Activated B cell treated with CpG ODN at 0.5 μM for 24 hours (primary cell): ENCODE data around the gene PDE7B. TPM values are rescaled to one million over a fixed set of nuclear protein-coding genes. Genes with fewer than 3 reads are reported as not detected.

Source experiments
- ATAC-seq: fragments of 200-7000 bp; cut with Tn5 transposase; one replicate; pipeline ENCODE4 v1.10.0; 2021; ENCODE audit warnings: low read depth, mild to moderate bottlenecking, moderate library complexity
- CTCF ChIA-PET: fragments of 350-600 bp; sonication (Branson Sonifier 250); formaldehyde crosslinking; loops from one replicate; lab custom pipeline; 2021; ENCODE audit warnings: antibody characterized with exemption; lab: Charles Lee
- POLR2A ChIA-PET: fragments of 350-600 bp; sonication (Branson Sonifier 250); formaldehyde crosslinking; loops from one replicate; lab custom pipeline; 2021; ENCODE audit warnings: antibody characterized with exemption; lab: Charles Lee
- DNase-seq: peaks from one replicate; pipeline ENCODE4 v3.0.0; 2022
- H3K27ac Mint-ChIP-seq: one replicate; pipeline ENCODE4 v1.8.0; 2020; ENCODE audit warnings: mixed read lengths
- H3K27me3 Mint-ChIP-seq: one replicate; pipeline ENCODE4 v1.8.0; 2021; ENCODE audit warnings: mixed read lengths
- H3K36me3 Mint-ChIP-seq: one replicate; pipeline ENCODE4 v1.8.0; 2021; ENCODE audit warnings: low read depth, mixed read lengths
- H3K4me1 Mint-ChIP-seq: one replicate; pipeline ENCODE4 v1.8.0; 2021; ENCODE audit warnings: mixed read lengths
- H3K4me3 Mint-ChIP-seq: one replicate; pipeline ENCODE4 v1.8.0; 2020; ENCODE audit warnings: mild to moderate bottlenecking, mixed read lengths
- H3K9me3 Mint-ChIP-seq: one replicate; pipeline ENCODE4 v1.8.0; 2020; ENCODE audit warnings: mixed read lengths
- intact Hi-C: fragments of 100-400 bp; cut with micrococcal nuclease; formaldehyde crosslinking; loops from one replicate; pipeline ENCODE4 v1.15.1; 2024
- total RNA-seq: library from RNA; stranded (reverse); gene quantifications from 2 replicates; pipeline ENCODE4 v1.2.3, GENCODE V29; 2022
- TF ChIP-seq, protein P1 (sequence below): fragments of 200-600 bp; IDR thresholded peaks from one replicate; pipeline ENCODE4 v1.8.0; 2022; ENCODE audit warnings: antibody characterized with exemption, mild to moderate bottlenecking

PDE7B gene
- total RNA-seq, 1 donor from 2014 or later: 1.8 TPM

DNA sequence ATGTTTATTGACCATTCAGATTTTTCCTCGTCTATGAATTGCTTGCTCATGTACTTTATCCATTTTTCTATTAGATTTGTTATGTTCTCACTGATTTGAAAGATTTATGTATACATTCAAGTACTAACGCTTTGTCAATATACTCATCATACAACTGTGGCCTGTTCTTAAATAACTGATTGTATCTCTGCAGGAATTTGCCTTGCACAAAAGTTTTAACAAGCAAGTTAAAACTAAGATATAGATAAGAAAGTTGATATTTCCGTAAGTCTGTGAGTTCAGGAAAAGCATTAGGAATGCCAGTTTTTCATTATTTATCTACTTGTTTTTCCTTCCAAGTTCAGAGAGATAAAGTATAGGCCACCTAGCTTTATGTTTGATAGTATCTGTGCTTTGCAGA lies 95.2 kb downstream of the PDE7B start:
- DNase-seq (no peak), ATAC-seq (no peak)
- CTCF ChIA-PET: no interaction called here
- no peak overlapping the region for H3K27ac Mint-ChIP-seq
- intact Hi-C loops: no loop called here
- POLR2A ChIA-PET: no interaction called here
- H3K4me1 Mint-ChIP-seq: peaks cover 2% of the 10 kb centered on the region
- H3K36me3 Mint-ChIP-seq: peaks cover 2% of the 10 kb centered on the region
- H3K27me3 Mint-ChIP-seq: no peaks in the 10 kb centered on the region
- no peak overlapping the region for H3K4me3 Mint-ChIP-seq
- no peaks in the 10 kb centered on the region for H3K9me3 Mint-ChIP-seq
- TF ChIP-seq, protein P1, sequence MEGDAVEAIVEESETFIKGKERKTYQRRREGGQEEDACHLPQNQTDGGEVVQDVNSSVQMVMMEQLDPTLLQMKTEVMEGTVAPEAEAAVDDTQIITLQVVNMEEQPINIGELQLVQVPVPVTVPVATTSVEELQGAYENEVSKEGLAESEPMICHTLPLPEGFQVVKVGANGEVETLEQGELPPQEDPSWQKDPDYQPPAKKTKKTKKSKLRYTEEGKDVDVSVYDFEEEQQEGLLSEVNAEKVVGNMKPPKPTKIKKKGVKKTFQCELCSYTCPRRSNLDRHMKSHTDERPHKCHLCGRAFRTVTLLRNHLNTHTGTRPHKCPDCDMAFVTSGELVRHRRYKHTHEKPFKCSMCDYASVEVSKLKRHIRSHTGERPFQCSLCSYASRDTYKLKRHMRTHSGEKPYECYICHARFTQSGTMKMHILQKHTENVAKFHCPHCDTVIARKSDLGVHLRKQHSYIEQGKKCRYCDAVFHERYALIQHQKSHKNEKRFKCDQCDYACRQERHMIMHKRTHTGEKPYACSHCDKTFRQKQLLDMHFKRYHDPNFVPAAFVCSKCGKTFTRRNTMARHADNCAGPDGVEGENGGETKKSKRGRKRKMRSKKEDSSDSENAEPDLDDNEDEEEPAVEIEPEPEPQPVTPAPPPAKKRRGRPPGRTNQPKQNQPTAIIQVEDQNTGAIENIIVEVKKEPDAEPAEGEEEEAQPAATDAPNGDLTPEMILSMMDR: no peak

DNA sequence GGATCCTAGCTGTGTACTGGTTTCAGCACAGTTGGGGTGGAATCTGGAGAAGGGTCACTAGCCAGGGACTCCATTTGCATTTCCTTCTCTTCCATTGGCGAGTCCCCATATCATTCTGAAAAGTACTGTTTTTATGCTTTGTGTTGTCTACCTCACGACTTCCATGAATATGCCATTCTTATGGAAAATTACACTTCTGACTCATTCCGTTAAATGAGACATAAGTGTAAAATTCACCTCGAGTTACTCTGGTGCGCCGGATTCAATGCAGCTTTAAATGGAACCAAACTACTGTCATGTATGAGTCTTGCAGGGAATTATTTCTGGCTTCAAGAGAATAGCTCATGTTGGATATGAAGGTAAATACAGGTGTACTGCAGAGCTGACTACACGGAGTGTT lies 99.2 kb downstream of the PDE7B start:
- no peaks in the 10 kb centered on the region for H3K27me3 Mint-ChIP-seq
- DNase-seq (no peak), ATAC-seq (no peak)
- POLR2A ChIA-PET: no interaction called here
- H3K36me3 Mint-ChIP-seq: peaks cover 2% of the 10 kb centered on the region
- H3K4me3 Mint-ChIP-seq: no peak overlapping the region
- H3K4me1 Mint-ChIP-seq: peaks cover 2% of the 10 kb centered on the region
- TF ChIP-seq, protein P1: no peak
- H3K27ac Mint-ChIP-seq: no peak overlapping the region
- intact Hi-C loops: no loop called here
- no peaks in the 10 kb centered on the region for H3K9me3 Mint-ChIP-seq
- CTCF ChIA-PET: no interaction called here

DNA sequence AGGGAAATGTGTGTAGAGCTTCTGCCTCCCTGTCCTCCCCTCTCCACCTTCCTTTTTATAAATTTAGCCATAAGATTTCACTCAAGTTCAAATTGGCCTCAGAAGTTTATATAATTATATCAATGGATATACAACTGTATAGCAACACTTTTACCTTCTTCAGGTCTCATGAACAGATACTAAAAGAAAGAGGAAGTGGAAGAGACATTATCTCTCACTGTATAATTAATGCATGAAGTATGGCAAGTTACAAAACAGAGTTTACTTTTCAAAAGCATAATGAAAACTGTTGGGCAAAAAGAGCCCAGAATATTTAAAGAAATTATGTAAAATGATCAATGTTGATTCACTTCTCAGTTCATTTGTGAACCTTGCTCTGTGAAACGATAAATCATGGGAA lies 99.7 kb downstream of the PDE7B start:
- ATAC-seq (no peak), DNase-seq (no peak)
- Mint-ChIP-seq H3K27me3 (no peaks in the 10 kb centered on the region), H3K4me3 (no peak overlapping the region), H3K9me3 (no peaks in the 10 kb centered on the region), H3K4me1 (peaks cover 2% of the 10 kb centered on the region), H3K36me3 (peaks cover 2% of the 10 kb centered on the region), H3K27ac (no peak overlapping the region)
- CTCF ChIA-PET: no interaction called here
- intact Hi-C loops: no loop called here
- TF ChIP-seq, protein P1: no peak
- POLR2A ChIA-PET: no interaction called here

DNA sequence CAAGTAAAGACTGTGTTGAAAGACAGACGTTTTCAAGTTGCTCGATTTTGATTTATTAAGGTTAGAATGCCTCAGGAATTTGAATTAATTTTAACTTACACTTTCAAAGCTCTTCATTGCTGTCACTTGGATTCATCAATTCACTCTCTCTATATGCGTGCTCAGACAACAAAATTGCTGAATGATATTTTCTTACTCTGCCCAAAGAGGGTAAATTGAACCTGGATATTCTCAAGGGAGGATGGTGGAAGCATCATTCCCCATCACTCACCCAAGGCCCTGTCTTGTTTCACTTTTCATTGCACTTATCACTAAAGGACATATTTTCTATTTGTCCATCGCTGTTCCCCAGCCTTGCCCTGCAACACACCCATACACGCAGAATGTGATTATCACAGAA lies 102.3 kb downstream of the PDE7B start:
- CTCF ChIA-PET: no interaction called here
- no peaks in the 10 kb centered on the region for H3K9me3 Mint-ChIP-seq
- ATAC-seq (no peak), DNase-seq (no peak)
- intact Hi-C loops: no loop called here
- H3K27me3 Mint-ChIP-seq: no peaks in the 10 kb centered on the region
- no peak overlapping the region for H3K4me3 Mint-ChIP-seq
- TF ChIP-seq, protein P1: no peak
- no peak overlapping the region for H3K27ac Mint-ChIP-seq
- H3K4me1 Mint-ChIP-seq: peaks cover 2% of the 10 kb centered on the region
- H3K36me3 Mint-ChIP-seq: peaks cover 2% of the 10 kb centered on the region
- POLR2A ChIA-PET: no interaction called here

DNA sequence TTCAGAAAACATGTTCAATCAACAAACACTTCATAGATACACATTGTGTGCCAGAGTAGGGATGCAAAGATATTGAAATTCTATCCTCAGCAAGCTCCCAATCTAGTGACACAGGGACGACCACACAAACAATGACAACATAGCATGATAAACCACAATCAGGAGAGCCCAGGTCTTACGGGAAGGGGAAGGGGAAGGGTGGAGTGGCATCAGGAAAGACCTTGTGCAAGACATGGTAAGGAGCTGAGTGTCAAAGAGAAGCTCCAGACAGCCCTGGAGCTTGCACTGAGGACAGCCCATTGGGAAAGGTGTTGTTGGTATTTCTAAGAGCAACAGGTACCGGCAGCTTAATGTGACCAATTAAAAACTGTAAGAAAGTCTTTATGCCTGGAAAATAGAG lies 103.6 kb downstream of the PDE7B start:
- ChIA-PET POLR2A (interaction anchor here (0.6 kb wide), 1 partner anchor 28 kb away, joined by 3 read pairs; no protein-coding TSS in a partner anchor), CTCF (interaction anchor here (1.3 kb wide), 1 partner anchor 10 kb away, joined by 3 read pairs; no protein-coding TSS in a partner anchor)

More for the DNA sequence above, 103.6 kb downstream of the PDE7B start:
- TF ChIP-seq, protein P1: no peak
- intact Hi-C loops: no loop called here
- H3K27me3 Mint-ChIP-seq: no peaks in the 10 kb centered on the region
- no peak for ATAC-seq
- no peak overlapping the region for H3K4me3 Mint-ChIP-seq
- no peaks in the 10 kb centered on the region for H3K9me3 Mint-ChIP-seq
- DNase-seq: no peak
- no peaks in the 10 kb centered on the region for H3K36me3 Mint-ChIP-seq
- peaks cover 2% of the 10 kb centered on the region for H3K4me1 Mint-ChIP-seq
- no peak overlapping the region for H3K27ac Mint-ChIP-seq
